GM18870 (cell line): Measurements from ENCODE around the gene TP73.
"Not testable (repeated sequence)": the region's sequence is repeated elsewhere in the genome, so short reads cannot be mapped to it uniquely, and the experiment has no call there.

ENCODE experiments used
- ATAC-seq: cut with Tn5 transposase; IDR thresholded peaks from one replicate; pipeline ENCODE4 v1.9.1; 2021; ENCODE audit warnings: moderate library complexity; ENCODE audit not compliant: unreplicated experiment

Gene TP73

GRCh38 chr1:3618531-3618880 is 33.8 kb upstream of the TP73 start:
- no peak for ATAC-seq

GRCh38 chr1:3618881-3619671 is 33.2 kb upstream of the TP73 start:
- no peak for ATAC-seq

GRCh38 chr1:3620708-3621107 is 31.6 kb upstream of the TP73 start:
- ATAC-seq, result no peak

- ATAC-seq, result not testable (repeated sequence)
These were observed 31.1 kb upstream of the TP73 start for GRCh38 chr1:3621151-3621671.

GRCh38 chr1:3622102-3622501 is 30.2 kb upstream of the TP73 start:
- ATAC-seq, result not testable (repeated sequence)

GRCh38 chr1:3623441-3624199 is 28.7 kb upstream of the TP73 start:
- no peak for ATAC-seq

GRCh38 chr1:3624200-3625136 is 27.8 kb upstream of the TP73 start, which contains the start of gene TPRG1L:
TPRG1L (plus strand) TSS chr1:3625015; CDS start chr1:3625073, 58 bp downstream.
- ATAC-seq, result peak; percentile 78

GRCh38 chr1:3625151-3625907 is 27.0 kb upstream of the TP73 start:
- no peak for ATAC-seq

- no peak for ATAC-seq
These were observed 26.3 kb upstream of the TP73 start for GRCh38 chr1:3626025-3626424.

- no peak for ATAC-seq
These were observed 24.6 kb upstream of the TP73 start for GRCh38 chr1:3627515-3628253.

- ATAC-seq, result no peak
These were observed 23.9 kb upstream of the TP73 start for GRCh38 chr1:3628445-3628844.

GRCh38 chr1:3629561-3630160 is 22.7 kb upstream of the TP73 start:
- no peak for ATAC-seq

- no peak for ATAC-seq
These were observed 22.1 kb upstream of the TP73 start for GRCh38 chr1:3630161-3630611.

- ATAC-seq, result no peak
These were observed 21.4 kb upstream of the TP73 start for GRCh38 chr1:3630914-3631313.

GRCh38 chr1:3631320-3632260 is 20.7 kb upstream of the TP73 start:
- ATAC-seq, result no peak

- ATAC-seq, result no peak
These were observed 20.0 kb upstream of the TP73 start for GRCh38 chr1:3632298-3632697.

GRCh38 chr1:3632716-3633343 is 19.5 kb upstream of the TP73 start:
- ATAC-seq, result no peak
